ENCODE results near the gene ZNF575. TPM values are rescaled to one million over a fixed set of nuclear protein-coding genes. Genes with fewer than 3 reads are reported as not detected.

ZNF575 gene
- total and polyA plus RNA-seq, 12 donors, result 0.22 to 2.9 (median 0.87) TPM; not detected in 2

- no peaks in the 10 kb centered on the region for H3K27me3 ChIP-seq
- no peaks in the 10 kb centered on the region for H3K9me3 ChIP-seq (replicated peaks in 1 of 3)
- peaks cover 0 to 17% of the 10 kb centered on the region in 2 donors for H3K36me3 ChIP-seq (replicated peaks in 1 of 2)
- H3K4me3 ChIP-seq, result no peak overlapping the region
- peaks cover 0 to 8% of the 10 kb centered on the region in 2 donors for H3K4me1 ChIP-seq (replicated peaks in 1 of 2)
- intact Hi-C loops (cut with DNase I), result no loop called here
- WGBS, 4 donors, result 68 to 89% (median 85%) methylated on average over 2 to 8 of the region's 8 CpGs
- no peak for DNase-seq
- no peak overlapping the region for H3K27ac ChIP-seq
- TF ChIP-seq POLR2A (IDR thresholded peaks at IDR 0.05) (no peak), CTCF (IDR thresholded peaks at IDR 0.05) (no peak)
Measured at GRCh38 chr19:43495082-43495481, 37.9 kb upstream of the ZNF575 start.

- intact Hi-C loops (cut with DNase I), result no loop called here
- Histone ChIP-seq H3K4me1 (replicated peaks in 1 of 2) (peaks cover 4 to 8% of the 10 kb centered on the region in 2 donors), H3K27ac (peak overlapping the region in 4 of 5 donors; percentile 35 to 78 (median 66)), H3K36me3 (replicated peaks in 1 of 2) (peaks cover 0 to 17% of the 10 kb centered on the region in 2 donors), H3K9me3 (replicated peaks in 1 of 3) (no peaks in the 10 kb centered on the region), H3K4me3 (no peak overlapping the region), H3K27me3 (no peaks in the 10 kb centered on the region)
- TF ChIP-seq POLR2A (IDR thresholded peaks at IDR 0.05) (no peak), CTCF (IDR thresholded peaks at IDR 0.05) (no peak)
- DNase-seq, result peak; percentile 53 to 77 (median 74)
- 37 to 62% (median 59%) methylated on average over 3 to 7 of the region's 7 CpGs for WGBS, 4 donors
Measured at GRCh38 chr19:43496960-43497359, 36.0 kb upstream of the ZNF575 start.

DNA sequence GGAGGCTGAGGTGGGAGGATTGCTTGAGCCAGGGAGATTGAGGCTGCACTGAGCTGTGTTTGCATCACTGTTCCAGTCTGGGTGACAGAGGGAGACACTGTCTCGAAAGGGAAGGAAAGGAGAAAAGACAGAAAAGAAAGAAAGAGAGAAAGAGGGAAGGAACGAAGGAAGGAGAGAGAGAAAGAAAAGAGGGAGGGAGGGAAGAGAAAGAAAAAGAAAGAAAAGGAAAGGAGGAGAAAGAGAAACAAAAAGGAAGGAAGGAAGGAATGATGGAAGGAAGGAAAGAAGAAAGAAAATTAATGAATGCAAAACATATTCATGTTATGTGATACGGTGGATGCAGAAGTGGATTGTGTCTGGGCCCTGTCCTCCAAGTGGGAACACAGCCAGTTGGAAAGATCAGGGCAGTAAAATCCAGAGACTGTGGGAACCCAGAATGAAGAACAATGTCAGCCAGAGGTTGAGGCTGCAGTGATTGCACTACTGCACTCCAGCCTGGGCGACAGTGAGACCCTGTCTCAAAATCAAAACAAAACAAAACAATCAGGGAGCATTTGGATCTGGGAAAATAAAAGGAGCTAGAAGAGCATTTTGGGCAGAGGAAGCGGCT, 34.6 kb upstream of the ZNF575 start:
- Histone ChIP-seq H3K27me3 (no peaks in the 10 kb centered on the region), H3K27ac (peak overlapping the region in 1 of 5 donors; percentile 78)

DNA sequence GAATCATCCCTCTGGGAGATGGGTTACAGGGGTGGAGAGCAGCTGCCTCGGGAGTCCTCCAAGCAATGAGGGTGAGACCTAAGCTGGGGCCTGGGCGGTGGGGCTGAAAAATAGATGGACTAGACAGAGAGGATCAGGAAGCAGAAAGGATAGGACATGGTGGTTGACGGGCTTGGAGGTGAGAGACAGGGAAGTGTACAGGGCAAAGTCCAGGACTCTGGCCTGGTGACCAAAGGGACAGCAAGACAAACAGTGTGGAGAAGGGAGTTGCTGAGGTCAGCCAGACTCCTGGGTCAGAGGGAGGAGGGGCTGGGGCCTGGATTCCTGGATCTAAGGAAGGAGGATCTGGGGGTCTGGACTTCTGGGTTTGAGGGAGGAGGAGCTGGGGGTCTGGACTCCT, 33.9 kb upstream of the ZNF575 start:
- 74 to 89% (median 77%) methylated on average over 3 of the region's 3 CpGs for WGBS, 4 donors
- no peaks in the 10 kb centered on the region for H3K27me3 ChIP-seq
- H3K27ac ChIP-seq, result peak overlapping the region in 1 of 5 donors; percentile 21

More for the DNA sequence above, 34.6 kb upstream of the ZNF575 start:
- no peak for DNase-seq
- intact Hi-C loops (cut with DNase I), result no loop called here
- no peak overlapping the region for H3K4me3 ChIP-seq
- no peak for TF ChIP-seq POLR2A (IDR thresholded peaks at IDR 0.05)
- H3K36me3 ChIP-seq (replicated peaks in 1 of 2), result peaks cover 0 to 16% of the 10 kb centered on the region in 2 donors
- peaks cover 15 to 17% of the 10 kb centered on the region in 2 donors for H3K4me1 ChIP-seq (replicated peaks in 1 of 2)
- H3K9me3 ChIP-seq (replicated peaks in 1 of 3), result no peaks in the 10 kb centered on the region
- WGBS, 4 donors, result 75 to 78% (median 76%) methylated on average over 5 of the region's 5 CpGs

More for the DNA sequence above, 33.9 kb upstream of the ZNF575 start:
- DNase-seq, result no peak
- TF ChIP-seq POLR2A (IDR thresholded peaks at IDR 0.05), result no peak
- no peak for TF ChIP-seq CTCF (IDR thresholded peaks at IDR 0.05)
- no peak overlapping the region for H3K4me3 ChIP-seq
- intact Hi-C loops (cut with DNase I), result no loop called here
- H3K36me3 ChIP-seq (replicated peaks in 1 of 2), result peaks cover 0 to 13% of the 10 kb centered on the region in 2 donors
- peaks cover 17 to 18% of the 10 kb centered on the region in 2 donors for H3K4me1 ChIP-seq (replicated peaks in 1 of 2)
- no peaks in the 10 kb centered on the region for H3K9me3 ChIP-seq (replicated peaks in 1 of 3)
